GM04504 (cell line): Measurements from ENCODE around the gene PLSCR1.
"Not testable (repeated sequence)": the region's sequence is repeated elsewhere in the genome, so short reads cannot be mapped to it uniquely, and the experiment has no call there.

ENCODE experiments used
- DNase-seq: peaks from one replicate; pipeline ENCODE4 v3.0.0-alpha.2; 2012; ENCODE audit warnings: low read depth

Gene PLSCR1

DNA sequence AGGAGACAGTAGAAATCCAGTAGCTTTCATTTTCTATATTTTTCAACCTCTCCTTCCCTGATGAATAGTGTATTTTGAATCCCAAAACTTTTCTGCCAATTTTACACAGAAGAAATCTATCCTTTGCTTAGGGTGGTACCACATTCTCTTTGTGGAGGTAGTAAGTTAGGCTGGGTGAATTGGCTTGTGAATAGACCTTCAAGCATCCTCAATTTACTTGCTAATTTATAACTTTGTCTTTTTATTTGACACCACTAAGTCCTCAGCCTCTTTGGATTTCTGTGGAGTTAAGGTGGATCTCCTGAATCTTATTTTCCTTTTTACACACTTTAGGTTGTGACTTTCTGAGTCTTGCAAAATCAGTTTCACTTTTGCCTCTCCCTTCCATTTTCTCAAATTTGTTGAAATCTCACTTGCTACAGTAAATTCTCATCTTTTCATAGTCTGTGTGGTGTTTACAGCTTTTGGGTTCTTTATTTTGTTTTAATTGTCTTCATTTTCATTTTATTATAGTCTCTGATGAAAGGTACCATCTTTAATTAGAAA is 5.7 kb upstream of the PLSCR1 start:
- no peak for DNase-seq

DNA sequence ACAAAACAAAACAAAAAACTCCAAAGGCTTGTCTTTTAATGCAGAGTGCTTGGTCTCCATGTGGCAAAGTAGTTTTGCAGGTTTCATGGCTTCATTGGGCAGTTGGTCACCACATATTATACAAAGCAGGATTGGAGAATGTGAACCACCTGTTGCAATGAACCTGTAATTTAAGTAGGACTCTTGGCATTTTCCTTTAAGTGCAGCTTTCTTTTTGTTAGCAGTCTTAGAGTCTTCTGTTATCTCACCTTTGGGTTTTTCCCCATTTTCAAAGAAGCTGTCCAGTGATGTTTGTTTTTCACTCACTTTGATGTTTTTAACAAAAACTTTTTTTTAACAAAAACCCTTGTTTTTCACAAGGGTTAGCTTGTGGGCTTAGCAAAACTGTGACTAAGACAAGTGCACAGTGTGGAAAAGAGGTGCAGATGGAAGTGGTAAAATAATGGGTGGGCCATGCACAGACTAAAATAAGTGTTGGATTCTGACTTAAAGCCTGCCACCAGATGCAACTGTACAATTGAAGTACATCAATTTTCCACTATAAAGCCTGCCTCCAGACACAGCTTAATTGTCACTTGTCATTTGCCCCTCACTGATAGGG is 2.9 kb upstream of the PLSCR1 start:
- DNase-seq, result no peak

DNA sequence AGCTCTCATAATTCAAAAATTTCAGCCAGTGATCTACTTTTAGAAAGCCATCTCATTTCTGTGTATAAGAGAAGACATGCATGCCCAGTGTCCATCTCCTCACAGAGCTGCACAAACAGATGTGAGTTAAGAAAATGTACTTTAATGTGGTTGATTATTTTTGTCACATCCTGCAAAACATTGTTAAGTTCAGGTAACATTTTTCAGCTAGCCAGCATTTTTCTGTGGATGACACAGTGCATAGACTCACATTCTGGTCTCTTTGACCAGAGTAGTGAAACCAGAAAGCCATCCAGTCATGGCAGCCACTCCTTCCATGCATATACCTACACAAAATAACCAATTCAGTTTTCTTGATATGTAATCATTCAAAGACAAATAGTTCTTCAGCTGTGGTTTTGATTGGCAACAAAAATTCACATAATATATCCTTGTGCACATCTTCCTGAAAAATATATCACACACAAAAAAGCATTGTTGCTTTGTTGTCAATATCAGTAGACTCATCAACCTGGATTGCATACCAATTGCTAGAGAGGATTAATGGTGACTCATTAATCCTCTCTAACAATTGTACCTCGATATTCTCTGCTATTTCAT is 2.1 kb upstream of the PLSCR1 start:
- DNase-seq, result no peak

DNA sequence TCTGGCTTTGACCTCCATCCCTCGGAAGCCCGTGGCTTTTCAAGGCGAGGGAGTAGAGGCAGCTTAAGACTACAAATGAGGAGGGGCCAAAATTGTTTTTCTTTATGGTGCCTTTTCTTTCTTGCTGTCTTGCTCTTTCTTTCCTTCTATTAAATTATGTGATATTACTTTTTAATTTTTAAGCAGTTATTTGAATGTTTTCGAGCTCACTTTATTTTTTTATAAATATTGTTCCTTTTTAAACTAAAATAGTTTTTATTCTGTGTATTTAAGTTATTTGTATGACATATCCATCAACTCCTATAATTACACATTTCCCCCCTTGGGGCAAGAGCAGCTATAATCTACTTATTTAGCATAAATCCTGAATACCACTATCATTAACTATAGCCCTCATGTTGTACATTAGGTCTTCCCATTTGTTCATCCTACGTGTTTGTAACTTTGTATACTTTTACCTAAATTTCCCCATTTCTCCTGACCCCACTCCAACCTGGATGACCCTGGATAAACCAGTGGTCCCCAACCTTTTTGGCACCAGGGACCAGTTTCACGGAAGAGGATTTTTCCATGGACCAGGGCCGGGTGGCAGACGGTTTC is 622 bp upstream of the PLSCR1 start:
- DNase-seq, result no peak

DNA sequence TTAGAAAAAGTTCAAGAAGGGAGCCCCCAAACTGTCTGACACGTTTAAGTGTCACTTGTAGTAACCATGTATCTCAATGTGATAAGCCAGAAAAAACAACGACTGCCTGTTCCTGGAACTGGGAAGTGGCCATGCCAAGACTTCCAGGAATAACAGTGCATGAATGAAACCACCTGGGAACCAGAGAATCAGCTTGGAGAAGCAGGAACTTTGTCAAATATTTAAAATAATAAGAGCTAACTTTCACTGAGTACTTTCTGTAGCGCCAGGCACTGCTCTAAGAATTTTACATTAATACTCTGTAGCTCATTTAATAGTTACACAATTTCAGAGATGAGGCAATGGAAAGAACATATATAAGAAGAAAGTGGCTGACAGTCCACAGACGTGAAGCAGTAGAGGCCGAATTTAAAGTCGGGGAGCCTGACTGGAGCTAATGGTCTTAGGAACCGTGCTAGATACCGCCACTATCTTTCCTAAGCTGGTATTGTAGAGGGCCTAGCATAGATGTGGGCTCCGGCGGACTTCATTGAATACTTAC is 876 bp downstream of the PLSCR1 start:
- DNase-seq, result no peak

DNA sequence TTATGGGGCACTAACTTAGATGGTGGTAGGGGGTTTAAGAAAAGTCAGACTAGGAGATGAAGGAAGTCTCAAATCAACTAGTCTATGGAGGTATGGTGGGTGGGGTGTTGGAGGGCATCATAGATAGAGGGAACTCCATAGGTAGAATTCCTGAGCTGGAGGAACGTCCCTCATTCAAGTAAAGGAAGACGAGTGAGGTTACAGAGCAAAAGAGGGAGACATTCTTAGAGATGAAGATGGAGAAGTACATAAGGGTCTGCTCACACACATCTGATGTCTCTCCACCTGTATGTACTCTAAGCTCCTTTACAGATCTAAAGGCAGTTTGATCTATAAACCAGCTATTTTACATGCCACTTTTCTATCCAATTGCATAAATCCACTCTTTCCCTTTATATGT is 1.4 kb downstream of the PLSCR1 start:
- no peak for DNase-seq

DNA sequence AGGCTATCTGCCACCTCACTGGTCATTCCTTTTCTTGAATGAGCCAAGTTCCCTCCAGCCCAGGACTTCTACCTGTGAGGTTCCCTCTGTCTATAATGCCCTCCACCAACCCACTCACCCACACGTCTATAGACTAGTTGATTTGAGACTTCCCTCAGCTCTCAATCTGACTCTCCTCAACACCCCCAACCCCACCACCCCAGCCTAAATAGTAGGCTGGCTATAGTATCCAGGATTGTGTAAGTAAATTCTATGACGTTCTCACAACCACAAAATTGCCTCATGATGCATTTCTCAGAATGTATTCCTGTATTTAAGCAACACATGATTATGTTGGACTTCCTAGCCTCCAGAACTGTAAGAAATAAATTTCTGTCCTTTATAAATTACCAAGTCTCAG is 2.2 kb downstream of the PLSCR1 start:
- no peak for DNase-seq

DNA sequence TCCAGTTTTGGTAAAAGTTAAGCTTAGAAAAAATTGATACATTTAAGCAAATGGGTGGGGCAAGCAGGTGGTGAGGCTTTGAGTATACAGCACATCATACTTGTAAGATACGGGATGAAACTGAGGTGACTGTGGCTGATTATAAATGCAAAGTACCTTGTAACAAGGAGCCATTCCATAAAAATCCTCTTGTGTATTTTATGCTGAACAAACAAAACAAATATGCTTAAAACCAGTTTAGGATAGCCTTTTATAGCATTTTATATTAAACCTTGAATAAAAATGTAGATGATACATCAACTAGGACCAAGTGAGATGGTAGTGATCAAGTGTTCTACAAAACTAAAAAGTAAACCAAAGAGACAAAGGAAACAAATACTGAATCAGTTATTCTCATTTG is 3.4 kb downstream of the PLSCR1 start:
- no peak for DNase-seq

DNA sequence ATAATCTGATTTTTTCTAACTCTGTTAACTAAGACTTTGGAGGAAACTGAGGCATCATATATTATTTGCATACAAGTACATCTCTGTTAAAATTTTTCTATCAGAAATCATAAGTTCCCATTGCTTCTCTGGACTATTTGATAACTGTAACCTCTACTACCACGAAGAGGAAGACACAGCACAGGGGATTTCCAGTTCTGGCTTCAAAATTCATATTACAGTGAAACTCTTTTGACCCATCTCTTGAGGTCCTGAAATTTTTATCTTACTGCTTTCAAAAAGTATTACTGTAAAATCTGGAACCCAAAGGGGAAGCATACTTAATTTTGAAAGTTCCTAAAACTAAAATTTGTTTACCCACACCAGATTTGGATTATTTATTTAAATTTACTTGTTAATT is 4.2 kb downstream of the PLSCR1 start:
- DNase-seq, result no peak

DNA sequence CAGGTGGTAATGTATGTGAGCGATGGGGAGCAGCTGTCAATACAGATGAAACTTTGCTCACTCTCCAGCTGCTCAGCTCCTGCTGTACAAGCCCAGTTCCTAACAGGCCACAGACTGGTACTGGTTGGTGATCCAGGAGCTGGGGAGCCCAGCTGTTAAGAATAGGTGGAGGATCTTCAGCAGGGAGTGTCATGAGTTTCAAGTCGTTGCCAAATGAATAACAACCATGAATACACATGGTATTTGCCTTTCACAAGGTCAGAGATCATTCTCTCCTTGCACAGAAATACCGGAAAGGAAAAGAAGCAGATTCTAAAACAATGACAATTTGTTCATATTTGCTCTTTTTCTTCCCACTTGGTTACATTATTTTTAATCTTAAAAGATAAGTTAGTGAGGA is 5.1 kb downstream of the PLSCR1 start:
- DNase-seq, result no peak

DNA sequence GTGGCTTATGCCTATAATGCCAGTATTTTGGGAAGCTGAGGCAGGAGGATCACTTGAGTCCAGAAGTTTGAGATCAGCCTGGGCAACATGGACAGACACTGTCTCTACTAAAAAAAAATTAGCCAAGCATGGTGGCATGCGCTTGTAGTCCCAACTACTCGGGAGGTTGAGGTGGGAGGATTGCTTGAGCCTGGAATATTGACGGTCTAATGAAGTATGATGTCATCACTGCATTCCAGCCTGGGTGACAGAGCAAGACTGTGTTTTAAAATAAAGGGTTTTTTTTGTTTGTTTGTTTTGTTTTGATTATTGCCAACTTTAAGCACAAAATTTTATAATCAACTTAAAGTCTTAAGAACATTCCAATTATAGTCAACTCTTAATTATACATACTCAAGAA is 6.8 kb downstream of the PLSCR1 start:
- no peak for DNase-seq

DNA sequence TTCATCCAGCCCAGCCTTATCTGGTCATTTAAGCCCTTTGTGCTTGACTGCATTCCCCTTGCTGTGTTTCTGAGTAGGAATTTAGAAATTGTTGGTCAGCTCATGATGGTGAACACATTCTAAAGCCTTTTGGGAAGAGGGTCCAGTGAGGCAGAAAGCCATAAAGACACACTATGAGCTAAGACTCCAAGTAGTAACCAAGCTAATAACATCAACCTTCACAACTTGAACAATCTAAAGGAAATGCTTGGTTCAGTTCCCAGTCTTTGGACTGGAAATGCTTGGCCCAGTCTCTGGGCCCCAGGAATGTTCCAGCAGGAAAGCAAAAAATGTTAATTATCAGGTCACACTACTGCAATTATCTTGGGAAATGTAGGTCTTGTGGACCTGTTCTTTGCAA is 7.7 kb downstream of the PLSCR1 start:
- DNase-seq, result no peak

DNA sequence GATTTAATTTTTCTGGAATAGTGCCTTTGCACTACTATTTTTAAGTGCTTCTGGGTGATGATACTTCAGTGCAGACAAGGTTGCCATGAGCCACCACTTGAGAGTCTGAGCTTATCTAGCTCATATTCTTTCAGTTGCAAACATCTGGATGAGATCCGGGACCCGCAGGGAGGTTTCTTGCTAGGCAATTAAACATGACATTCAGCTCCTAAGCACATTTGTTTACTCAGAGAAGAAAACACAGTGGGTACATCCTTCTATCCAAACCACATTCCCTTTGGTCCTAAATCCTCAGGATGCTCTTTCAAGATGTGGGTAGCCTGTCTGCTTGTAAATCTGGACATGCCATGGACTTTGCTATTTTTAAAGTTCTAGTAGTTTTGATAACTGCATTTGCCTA is 12.0 kb downstream of the PLSCR1 start:
- DNase-seq, result no peak

DNA sequence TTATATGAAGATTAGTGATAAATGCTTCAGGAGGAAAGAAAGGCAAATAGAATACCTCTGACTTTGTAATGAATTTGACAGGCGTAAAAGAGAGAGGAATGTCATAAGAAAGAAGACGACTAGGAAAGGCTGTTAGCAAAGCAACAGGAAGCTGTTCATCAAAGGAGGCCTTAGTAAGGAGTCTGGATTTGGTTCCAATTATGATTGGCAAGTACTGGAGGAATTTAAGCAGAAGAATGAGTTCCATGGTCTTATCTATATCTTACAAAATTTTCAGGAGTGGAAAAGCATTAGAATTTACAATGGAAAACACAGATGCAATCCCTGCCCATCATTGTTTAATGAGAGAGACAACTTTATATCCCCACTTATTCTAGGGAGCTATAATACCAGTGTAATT is 13.8 kb downstream of the PLSCR1 start:
- no peak for DNase-seq

DNA sequence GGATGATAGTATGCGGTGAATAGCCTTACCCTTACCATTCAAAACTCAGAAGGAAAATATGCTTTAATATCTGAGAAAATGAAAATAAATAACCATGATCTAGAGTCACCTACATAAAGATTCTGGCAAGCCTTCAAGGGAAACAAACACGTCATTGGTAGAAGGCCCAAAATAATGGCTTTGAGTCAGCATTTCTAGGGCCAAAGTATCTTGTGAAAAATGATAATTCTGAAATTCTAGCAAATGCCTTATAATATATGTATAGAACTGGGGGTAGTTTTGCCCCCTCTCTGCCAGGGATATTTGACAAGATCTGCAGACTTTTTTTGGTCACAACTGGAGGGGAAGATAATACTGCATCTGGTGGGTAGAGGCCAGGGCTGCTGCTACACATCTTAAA is 15.4 kb downstream of the PLSCR1 start:
- no peak for DNase-seq

DNA sequence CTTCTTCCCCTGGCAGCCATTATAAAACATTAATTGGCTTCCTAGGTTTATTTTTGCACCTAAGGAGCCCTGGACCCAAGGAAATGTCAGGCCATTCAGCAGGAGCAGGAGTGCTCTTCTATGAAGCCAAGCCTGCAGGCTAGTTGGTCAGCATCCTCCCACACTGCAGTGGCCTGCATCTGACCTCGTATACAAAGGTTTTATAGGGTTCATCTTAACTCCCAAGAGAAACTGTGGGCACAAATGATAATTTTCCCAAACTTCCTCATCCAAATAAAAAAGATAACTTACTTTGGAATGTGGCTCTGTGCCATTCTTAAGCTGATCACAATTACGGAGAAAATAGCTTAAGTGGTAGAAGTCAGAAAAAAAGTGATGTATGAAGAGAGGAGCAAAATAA is 19.4 kb downstream of the PLSCR1 start:
- DNase-seq, result no peak

DNA sequence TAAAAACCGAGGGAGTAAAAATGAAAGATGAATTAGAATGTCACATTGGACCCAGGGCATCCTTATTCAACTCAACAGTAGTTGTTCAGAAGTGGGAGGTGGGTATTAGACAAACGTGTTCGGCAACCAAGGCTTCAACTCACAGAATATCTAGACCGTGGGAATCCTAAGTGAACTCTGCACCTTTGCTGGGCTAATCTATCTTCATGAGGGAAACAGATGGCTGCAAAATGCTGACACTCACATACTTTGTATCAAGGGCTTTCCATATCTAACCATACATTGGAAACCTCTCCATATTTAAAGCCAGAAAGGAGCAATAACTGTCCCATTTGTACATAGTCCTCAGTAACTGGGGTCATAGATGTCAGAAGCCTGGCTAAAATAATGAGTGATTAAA is 20.9 kb downstream of the PLSCR1 start:
- DNase-seq, result no peak

DNA sequence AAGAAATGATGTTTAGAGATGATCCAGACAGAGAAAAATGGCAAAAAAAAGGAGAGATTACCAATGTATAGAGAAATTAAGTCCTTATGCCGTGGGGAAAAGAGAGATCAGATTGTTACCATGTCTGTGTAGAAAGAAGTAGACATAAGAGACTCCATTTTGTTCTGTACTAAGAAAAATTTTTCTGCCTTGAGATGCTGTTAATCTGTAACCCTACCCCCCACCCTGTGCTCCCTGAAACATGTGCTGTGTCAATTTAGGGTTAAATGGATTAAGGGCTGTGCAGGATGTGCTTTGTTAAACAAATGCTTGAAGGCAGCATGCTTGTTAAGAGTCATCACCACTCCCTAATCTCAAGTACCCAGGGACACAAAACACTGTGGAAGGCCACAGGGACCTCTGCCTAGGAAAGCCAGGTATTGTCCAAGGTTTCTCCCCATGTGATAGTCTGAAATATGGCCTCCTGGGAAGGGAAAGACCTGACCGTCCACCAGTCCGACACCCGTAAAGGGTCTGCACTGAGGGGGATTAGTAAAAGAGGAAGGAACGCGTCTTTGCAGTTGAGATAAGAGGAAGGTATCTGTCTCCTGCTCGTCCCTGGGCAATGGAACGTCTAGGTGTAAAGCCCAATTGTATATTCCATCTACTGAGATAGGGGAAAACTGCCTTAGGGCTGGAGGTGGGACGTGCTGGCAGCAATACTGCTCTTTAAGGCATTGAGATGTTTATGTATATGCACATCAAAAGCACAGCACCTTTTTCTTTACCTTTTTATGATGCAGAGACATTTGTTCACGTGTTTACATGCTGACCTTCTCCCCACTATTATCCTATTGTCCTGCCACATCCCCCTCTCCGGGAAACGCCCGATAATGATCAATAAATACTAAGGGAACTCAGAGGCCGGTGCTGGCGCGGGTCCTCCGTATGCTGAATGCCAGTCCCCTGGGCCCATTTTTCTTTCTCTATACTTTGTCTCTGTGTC is 21.9 kb downstream of the PLSCR1 start:
- not testable (repeated sequence) for DNase-seq

DNA sequence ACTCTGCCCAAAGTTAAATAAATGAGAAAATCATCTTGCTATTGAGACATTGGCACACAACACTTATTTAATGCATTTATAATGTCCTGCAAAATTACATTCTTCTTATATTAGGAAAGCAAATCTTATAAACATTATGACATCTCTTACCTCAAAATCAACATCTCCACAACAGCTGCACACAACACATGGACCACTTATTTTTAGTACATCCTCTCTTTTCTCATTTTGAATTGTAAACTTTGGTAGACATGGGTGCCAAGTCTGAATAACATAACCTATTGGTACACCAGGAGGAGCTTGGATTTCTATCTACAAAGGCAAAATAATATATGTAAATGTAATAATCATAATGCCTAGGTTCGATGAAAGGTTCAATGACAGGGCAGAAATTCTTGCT is 23.0 kb downstream of the PLSCR1 start:
- no peak for DNase-seq

DNA sequence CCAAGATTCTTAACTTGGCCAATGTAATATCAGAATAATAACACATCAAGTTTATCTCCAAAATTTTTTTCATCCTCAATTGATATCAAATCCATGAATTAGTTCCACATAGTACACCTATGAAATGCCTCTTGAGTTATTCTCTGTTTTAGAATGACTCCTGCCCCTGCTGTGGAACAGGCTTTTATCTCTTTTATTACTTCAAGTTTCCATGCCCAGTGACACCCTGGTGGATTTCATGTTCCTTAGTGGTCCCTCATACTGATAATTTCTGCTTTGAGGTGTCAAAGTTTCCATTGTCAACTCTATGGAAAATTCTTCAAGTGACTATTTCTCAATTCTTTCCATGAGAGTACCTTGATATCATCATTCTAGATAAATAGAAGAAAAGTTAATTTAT is 24.6 kb downstream of the PLSCR1 start:
- no peak for DNase-seq

DNA sequence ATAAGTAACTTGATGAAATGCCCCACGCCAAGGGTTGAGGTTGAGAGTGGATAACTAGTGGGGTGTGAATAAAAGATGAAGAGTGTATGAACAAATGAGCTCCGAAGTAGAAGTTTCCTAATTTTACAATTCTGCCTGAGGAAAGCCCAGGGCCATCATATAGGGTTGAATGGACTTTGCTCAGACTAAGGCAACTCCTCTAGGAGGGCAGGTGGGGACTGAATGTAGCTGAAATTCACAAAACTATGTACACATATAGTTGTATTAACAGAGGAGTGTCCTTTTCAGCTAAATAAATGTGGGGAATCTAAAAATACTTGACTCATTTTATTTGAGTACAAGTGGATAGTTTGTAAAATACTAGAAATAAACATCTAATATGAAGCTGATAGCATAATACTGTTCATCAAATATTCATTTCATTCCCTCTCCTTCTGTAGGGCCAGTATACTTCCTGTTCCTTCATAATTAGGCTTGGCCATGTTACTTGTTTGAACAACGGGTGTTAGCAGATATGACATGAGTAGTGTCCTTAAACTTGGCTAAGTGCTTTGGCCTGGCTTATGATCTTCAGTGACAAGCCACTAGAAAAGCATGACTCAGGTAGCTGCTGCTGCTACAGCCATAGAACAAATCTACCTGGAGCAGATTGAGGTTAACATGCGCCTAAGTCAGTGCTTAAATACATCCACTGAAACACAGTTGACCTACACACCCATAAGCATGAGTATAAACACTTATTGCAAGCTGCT is 26.5 kb downstream of the PLSCR1 start:
- DNase-seq, result no peak
